Measurements from ENCODE around the gene FERMT1. TPM values are rescaled to one million over a fixed set of nuclear protein-coding genes. Genes with fewer than 3 reads are reported as not detected.
"Not testable (repeated sequence)": the region's sequence is repeated elsewhere in the genome, so short reads cannot be mapped to it uniquely, and the experiment has no call there.

Gene FERMT1
- total and polyA plus RNA-seq, 2 experiments from 2014 or later, result 16.2 to 18.3 TPM

DNA sequence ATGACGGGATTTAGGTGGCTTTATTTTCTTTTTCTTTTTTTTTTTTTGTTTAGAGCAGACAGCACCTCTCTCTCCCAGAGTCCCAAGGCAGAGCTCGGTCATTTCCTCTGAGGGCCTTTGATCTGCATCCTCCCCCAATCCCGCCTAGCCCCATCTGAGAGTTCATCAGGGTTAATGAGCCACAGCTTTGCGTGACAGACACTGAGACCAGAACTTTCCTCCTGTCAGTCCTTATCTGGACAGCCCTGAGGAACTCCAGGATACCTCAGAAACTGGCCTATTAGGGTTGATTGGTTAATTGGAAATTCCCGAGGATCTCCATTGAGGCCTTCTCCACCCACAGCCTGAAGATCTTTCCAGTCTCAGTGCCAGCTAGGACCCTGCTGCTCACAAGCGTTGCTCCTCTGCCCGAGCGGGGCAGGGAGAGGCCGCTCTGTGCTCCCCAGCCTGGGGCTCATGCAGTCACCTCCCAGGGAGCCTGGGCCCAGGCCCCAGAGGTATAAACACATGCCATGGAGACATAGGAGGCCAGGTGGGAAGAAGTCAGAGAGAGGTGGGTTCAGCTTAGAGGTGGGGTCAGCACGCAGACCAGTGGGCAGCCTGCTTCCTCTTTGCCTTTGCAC, 67.6 kb downstream of the FERMT1 start (continued):
- TF ChIP-seq, protein P1, sequence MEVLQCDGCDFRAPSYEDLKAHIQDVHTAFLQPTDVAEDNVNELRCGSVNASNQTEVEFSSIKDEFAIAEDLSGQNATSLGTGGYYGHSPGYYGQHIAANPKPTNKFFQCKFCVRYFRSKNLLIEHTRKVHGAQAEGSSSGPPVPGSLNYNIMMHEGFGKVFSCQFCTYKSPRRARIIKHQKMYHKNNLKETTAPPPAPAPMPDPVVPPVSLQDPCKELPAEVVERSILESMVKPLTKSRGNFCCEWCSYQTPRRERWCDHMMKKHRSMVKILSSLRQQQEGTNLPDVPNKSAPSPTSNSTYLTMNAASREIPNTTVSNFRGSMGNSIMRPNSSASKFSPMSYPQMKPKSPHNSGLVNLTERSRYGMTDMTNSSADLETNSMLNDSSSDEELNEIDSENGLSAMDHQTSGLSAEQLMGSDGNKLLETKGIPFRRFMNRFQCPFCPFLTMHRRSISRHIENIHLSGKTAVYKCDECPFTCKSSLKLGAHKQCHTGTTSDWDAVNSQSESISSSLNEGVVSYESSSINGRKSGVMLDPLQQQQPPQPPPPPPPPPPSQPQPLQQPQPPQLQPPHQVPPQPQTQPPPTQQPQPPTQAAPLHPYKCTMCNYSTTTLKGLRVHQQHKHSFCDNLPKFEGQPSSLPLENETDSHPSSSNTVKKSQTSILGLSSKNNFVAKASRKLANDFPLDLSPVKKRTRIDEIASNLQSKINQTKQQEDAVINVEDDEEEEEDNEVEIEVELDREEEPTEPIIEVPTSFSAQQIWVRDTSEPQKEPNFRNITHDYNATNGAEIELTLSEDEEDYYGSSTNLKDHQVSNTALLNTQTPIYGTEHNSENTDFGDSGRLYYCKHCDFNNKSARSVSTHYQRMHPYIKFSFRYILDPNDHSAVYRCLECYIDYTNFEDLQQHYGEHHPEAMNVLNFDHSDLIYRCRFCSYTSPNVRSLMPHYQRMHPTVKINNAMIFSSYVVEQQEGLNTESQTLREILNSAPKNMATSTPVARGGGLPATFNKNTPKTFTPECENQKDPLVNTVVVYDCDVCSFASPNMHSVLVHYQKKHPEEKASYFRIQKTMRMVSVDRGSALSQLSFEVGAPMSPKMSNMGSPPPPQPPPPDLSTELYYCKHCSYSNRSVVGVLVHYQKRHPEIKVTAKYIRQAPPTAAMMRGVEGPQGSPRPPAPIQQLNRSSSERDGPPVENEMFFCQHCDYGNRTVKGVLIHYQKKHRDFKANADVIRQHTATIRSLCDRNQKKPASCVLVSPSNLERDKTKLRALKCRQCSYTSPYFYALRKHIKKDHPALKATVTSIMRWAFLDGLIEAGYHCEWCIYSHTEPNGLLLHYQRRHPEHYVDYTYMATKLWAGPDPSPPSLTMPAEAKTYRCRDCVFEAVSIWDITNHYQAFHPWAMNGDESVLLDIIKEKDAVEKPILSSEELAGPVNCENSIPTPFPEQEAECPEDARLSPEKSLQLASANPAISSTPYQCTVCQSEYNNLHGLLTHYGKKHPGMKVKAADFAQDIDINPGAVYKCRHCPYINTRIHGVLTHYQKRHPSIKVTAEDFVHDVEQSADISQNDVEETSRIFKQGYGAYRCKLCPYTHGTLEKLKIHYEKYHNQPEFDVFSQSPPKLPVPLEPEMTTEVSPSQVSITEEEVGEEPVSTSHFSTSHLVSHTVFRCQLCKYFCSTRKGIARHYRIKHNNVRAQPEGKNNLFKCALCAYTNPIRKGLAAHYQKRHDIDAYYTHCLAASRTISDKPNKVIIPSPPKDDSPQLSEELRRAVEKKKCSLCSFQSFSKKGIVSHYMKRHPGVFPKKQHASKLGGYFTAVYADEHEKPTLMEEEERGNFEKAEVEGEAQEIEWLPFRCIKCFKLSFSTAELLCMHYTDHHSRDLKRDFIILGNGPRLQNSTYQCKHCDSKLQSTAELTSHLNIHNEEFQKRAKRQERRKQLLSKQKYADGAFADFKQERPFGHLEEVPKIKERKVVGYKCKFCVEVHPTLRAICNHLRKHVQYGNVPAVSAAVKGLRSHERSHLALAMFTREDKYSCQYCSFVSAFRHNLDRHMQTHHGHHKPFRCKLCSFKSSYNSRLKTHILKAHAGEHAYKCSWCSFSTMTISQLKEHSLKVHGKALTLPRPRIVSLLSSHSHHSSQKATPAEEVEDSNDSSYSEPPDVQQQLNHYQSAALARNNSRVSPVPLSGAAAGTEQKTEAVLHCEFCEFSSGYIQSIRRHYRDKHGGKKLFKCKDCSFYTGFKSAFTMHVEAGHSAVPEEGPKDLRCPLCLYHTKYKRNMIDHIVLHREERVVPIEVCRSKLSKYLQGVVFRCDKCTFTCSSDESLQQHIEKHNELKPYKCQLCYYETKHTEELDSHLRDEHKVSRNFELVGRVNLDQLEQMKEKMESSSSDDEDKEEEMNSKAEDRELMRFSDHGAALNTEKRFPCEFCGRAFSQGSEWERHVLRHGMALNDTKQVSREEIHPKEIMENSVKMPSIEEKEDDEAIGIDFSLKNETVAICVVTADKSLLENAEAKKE (CRISPR knock-in tag; IDR thresholded peaks at IDR 0.05), result no peak

DNA sequence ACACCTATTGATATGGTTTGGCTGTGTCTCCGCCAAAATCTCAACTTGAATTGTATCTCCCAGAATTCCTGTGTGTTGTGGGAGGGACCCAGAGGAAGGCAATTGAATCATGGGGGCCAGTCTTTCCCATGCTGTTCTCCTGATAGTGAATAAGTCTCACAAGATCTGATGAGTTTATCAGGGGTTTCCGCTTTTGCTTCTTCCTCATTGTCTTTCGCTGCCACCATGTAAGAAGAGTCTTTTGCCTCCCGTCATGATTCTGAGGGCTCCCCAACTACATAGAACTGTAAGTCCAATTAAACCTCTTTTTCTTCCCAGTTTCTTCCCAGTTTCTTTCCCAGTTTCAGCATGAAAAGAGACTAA, 68.2 kb downstream of the FERMT1 start:
- not testable (repeated sequence) for H3F3A ChIP-seq (replicated peaks; ENCODE audit: low read depth); H4K20me1 ChIP-seq (replicated peaks; ENCODE audit: insufficient read depth); ATAC-seq; H2AFZ ChIP-seq; H3K27ac Mint-ChIP-seq; H3K79me2 ChIP-seq (replicated peaks; ENCODE audit: insufficient read depth); H3K9me2 ChIP-seq (ENCODE audit: insufficient read depth); H3K4me2 ChIP-seq; H3K9me3 Mint-ChIP-seq; H3K36me3 Mint-ChIP-seq (ENCODE audit: low read depth); H3K27ac ChIP-seq (ENCODE audit: low read depth); H3K36me3 ChIP-seq (ENCODE audit: insufficient read depth); H3K4me3 ChIP-seq; H3K4me3 Mint-ChIP-seq; DNase-seq (ENCODE audit: low spot score)
- H3K27me3 Mint-ChIP-seq (ENCODE audit: insufficient read depth, low read depth, poor library complexity), result peaks cover 42% of the 10 kb centered on the region
- peaks cover 19% of the 10 kb centered on the region for H3K4me1 ChIP-seq (ENCODE audit: insufficient read depth)
- peaks cover 18% of the 10 kb centered on the region for H3K4me1 Mint-ChIP-seq
- H3K27me3 ChIP-seq (ENCODE audit: insufficient read depth), result peaks cover 54% of the 10 kb centered on the region

Measured in GM23338 (cell line).